ENCODE data around the gene SCIN.

The SCIN gene

GRCh38 chr7:12625836-12626235, 55.3 kb downstream of the SCIN start:
- Histone ChIP-seq H3K27ac (ENCODE audit: low read length) (no peak overlapping the region), H2AFZ (ENCODE audit: low read depth, low read length) (no peak overlapping the region), H3K4me2 (ENCODE audit: insufficient read depth, low read length) (no peak overlapping the region), H3K9ac (ENCODE audit: low read depth, low read length) (no peak overlapping the region), H3K4me3 (ENCODE audit: low read depth in 1 of 2, low read length in 2 of 2) (no peak overlapping the region), H3K4me1 (ENCODE audit: insufficient read depth, low read length) (no peaks in the 10 kb centered on the region), H3K27me3 (ENCODE audit: insufficient read depth, low read length, poor library complexity) (no peaks in the 10 kb centered on the region), H3K36me3 (ENCODE audit: insufficient read depth, low read length) (no peaks in the 10 kb centered on the region), H3K9me3 (ENCODE audit: insufficient read depth, low read length, severe bottlenecking) (no peaks in the 10 kb centered on the region), H3K79me2 (ENCODE audit: insufficient read depth, low read length) (no peaks in the 10 kb centered on the region), H4K20me1 (ENCODE audit: insufficient read depth, low read length) (no peaks in the 10 kb centered on the region)
- no peak for TF ChIP-seq EZH2 (IDR thresholded peaks at IDR 0.05; ENCODE audit: borderline replicate concordance, low read depth, low read length, severe bottlenecking)
- no peak for TF ChIP-seq CTCF (IDR thresholded peaks at IDR 0.05; ENCODE audit: borderline replicate concordance, extremely low read depth, low read length, poor library complexity, severe bottlenecking)
- ATAC-seq (ENCODE audit: insufficient read depth, low read depth), result no peak
- DNase-seq, result no peak

- no peak overlapping the region for H3K9ac ChIP-seq (ENCODE audit: low read depth, low read length)
- no peaks in the 10 kb centered on the region for H3K27me3 ChIP-seq (ENCODE audit: insufficient read depth, low read length, poor library complexity)
- H3K4me3 ChIP-seq (ENCODE audit: low read depth in 1 of 2, low read length in 2 of 2), result no peak overlapping the region
- H3K79me2 ChIP-seq (ENCODE audit: insufficient read depth, low read length), result no peaks in the 10 kb centered on the region
- no peak for TF ChIP-seq EZH2 (IDR thresholded peaks at IDR 0.05; ENCODE audit: borderline replicate concordance, low read depth, low read length, severe bottlenecking)
- TF ChIP-seq CTCF (IDR thresholded peaks at IDR 0.05; ENCODE audit: borderline replicate concordance, extremely low read depth, low read length, poor library complexity, severe bottlenecking), result no peak
- no peak overlapping the region for H3K27ac ChIP-seq (ENCODE audit: low read length)
- no peak overlapping the region for H2AFZ ChIP-seq (ENCODE audit: low read depth, low read length)
- H3K9me3 ChIP-seq (ENCODE audit: insufficient read depth, low read length, severe bottlenecking), result no peaks in the 10 kb centered on the region
- H3K4me2 ChIP-seq (ENCODE audit: insufficient read depth, low read length), result no peak overlapping the region
- H3K36me3 ChIP-seq (ENCODE audit: insufficient read depth, low read length), result no peaks in the 10 kb centered on the region
- no peaks in the 10 kb centered on the region for H3K4me1 ChIP-seq (ENCODE audit: insufficient read depth, low read length)
- ATAC-seq (ENCODE audit: insufficient read depth, low read depth), result no peak
- no peaks in the 10 kb centered on the region for H4K20me1 ChIP-seq (ENCODE audit: insufficient read depth, low read length)
- DNase-seq, result no peak
Measured at GRCh38 chr7:12629816-12630512, 59.4 kb downstream of the SCIN start.

- Histone ChIP-seq H3K36me3 (ENCODE audit: insufficient read depth, low read length) (no peaks in the 10 kb centered on the region), H3K27me3 (ENCODE audit: insufficient read depth, low read length, poor library complexity) (no peaks in the 10 kb centered on the region), H3K4me1 (ENCODE audit: insufficient read depth, low read length) (no peaks in the 10 kb centered on the region), H3K27ac (ENCODE audit: low read length) (no peak overlapping the region), H2AFZ (ENCODE audit: low read depth, low read length) (no peak overlapping the region), H3K9ac (ENCODE audit: low read depth, low read length) (no peak overlapping the region), H3K4me2 (ENCODE audit: insufficient read depth, low read length) (no peak overlapping the region), H3K9me3 (ENCODE audit: insufficient read depth, low read length, severe bottlenecking) (no peaks in the 10 kb centered on the region), H3K4me3 (ENCODE audit: low read depth in 1 of 2, low read length in 2 of 2) (no peak overlapping the region), H4K20me1 (ENCODE audit: insufficient read depth, low read length) (no peaks in the 10 kb centered on the region), H3K79me2 (ENCODE audit: insufficient read depth, low read length) (no peaks in the 10 kb centered on the region)
- TF ChIP-seq EZH2 (IDR thresholded peaks at IDR 0.05; ENCODE audit: borderline replicate concordance, low read depth, low read length, severe bottlenecking), result no peak
- no peak for TF ChIP-seq CTCF (IDR thresholded peaks at IDR 0.05; ENCODE audit: borderline replicate concordance, extremely low read depth, low read length, poor library complexity, severe bottlenecking)
- ATAC-seq (ENCODE audit: insufficient read depth, low read depth) (no peak), DNase-seq (no peak)
Measured at GRCh38 chr7:12630513-12630819, 59.9 kb downstream of the SCIN start.

Data from DND-41 (cell line).